ENCODE measurements around the gene ADA.

Gene ADA

DNA sequence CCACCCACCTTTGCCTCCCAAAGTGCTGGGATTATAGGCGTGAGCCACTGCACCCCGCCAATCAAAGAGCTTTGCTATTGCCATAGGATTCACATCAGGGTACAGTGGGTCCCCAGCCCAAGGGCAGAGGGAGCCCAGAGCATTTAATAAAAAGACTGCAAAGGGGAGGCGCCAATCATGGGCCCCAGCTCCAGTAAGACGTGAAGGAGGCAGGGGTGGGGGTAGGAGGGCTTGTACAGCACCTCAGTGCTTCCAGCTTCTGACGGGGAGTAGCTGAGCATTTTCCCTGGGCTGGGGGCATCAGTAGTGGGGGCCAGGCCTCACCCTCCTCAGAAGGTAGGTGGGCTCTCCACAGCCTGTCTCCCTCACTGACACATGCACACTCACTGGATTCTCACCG is 1.5 kb downstream of the ADA start:
- no peak for DNase-seq
- intact Hi-C loops (cut with DNase I) = loop anchor here (5.0 kb wide), 1 partner anchor 173 kb away; the partner anchor contains the start of gene TTPAL

- DNase-seq = no peak
- intact Hi-C loops (cut with DNase I) = no loop called here
These were observed 2.4 kb downstream of the ADA start for GRCh38 chr20:44649126-44649525.

GRCh38 chr20:44648579-44648978 is 2.9 kb downstream of the ADA start:
- DNase-seq = no peak
- intact Hi-C loops (cut with DNase I) = no loop called here

DNA sequence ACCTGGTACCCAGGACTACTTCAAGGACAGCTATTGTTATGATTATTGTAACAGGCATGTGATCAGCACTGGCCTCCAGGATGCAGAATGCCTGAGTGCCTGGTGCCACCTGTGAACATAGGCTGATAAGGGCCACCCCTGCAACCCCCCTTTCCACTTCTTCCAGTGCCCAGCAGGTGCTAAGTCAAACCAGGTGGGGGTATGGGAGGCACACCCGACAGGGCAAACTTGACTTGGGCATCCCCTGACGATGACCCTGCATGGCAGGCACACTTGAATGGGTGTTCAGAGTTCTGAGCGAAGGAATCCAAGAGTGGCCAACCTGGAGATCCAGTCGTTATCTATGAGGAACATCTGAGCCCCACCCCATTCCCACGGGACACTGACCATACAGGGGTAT is 3.4 kb downstream of the ADA start:
- DNase-seq = no peak
- intact Hi-C loops (cut with DNase I) = no loop called here

- intact Hi-C loops (cut with DNase I) = no loop called here
- DNase-seq = no peak
These were observed 4.7 kb downstream of the ADA start for GRCh38 chr20:44646641-44647274.

- DNase-seq = no peak
- intact Hi-C loops (cut with DNase I) = no loop called here
These were observed 5.4 kb downstream of the ADA start for GRCh38 chr20:44646023-44646640.

GRCh38 chr20:44644667-44645131 is 6.8 kb downstream of the ADA start:
- intact Hi-C loops (cut with DNase I) = no loop called here
- no peak for DNase-seq

DNA sequence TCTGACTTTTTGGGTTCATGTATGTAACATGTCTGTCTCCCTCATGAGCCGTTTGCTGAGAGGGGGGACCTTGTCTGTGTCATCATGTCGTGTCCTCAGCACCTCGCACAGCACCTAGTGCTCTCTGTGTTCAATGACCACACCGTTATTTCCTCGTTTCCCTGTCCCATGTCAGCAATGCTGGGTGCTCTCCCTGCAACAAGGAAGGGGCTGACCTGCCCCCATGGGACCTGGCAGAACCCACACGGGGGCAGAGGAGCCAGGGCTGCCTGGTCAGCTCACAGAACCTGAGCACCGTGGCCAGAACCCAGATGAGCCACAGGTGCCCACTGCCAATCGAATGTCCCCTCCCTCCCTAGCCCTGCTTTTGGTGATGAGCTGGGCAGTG is 7.3 kb downstream of the ADA start:
- DNase-seq = no peak
- intact Hi-C loops (cut with DNase I) = no loop called here

- DNase-seq = peak in 10 of 42 donors; percentile 13 to 63 (median 32)
- intact Hi-C loops (cut with DNase I) = no loop called here
These were observed 7.8 kb downstream of the ADA start for GRCh38 chr20:44643596-44644229.

GRCh38 chr20:44643154-44643519 is 8.4 kb downstream of the ADA start:
- DNase-seq = no peak
- intact Hi-C loops (cut with DNase I) = no loop called here

DNA sequence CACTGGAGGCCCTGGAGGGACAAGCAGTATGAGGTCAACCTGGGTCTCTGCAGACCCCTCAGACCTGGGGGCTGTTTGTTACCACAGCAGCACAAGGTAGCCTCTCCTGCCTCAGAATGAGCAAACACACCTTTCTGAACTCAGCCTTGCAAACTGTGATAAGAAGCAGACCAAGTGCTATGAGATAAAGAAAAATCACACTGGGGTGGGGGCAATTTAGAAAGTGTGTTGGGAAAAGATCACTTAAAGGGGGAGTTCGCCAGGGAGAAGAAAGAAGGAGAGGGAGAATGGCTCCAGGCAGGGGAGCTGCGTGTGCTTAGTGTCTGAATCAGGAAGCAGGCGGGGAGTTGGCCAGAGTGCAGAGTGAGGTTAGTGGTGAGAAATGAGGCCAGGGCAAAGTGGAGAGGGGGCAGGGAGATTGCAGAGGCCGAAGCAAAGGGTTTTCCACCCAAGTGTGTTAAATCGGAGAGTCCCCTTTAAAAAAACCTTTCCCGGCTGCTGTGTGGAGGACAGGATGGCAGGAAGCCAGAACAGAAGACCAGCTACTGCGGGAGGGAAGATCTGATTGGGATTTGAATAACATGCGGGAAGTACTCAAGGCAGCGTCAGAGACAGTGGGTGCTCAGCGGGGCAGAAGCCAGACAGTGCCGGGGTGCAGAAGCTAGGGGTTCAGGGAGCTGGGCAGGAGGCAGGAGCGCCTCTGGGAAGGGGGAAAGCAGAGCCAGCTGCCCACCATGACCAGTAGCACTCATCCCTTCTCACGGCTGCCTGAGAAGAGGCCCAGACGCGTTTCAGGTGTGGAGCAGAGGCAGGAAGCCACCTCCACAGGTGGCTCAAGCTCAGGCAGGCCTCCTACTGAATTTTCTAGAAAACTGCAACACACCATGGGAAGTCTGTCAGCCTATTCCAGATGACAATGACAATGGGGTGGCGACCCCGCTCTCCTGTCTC is 9.0 kb downstream of the ADA start:
- intact Hi-C loops (cut with DNase I) = no loop called here
- peak in 41 of 42 donors; percentile 13 to 83 (median 52) for DNase-seq

GRCh38 chr20:44641325-44641724 is 10.2 kb downstream of the ADA start:
- intact Hi-C loops (cut with DNase I) = no loop called here

DNA sequence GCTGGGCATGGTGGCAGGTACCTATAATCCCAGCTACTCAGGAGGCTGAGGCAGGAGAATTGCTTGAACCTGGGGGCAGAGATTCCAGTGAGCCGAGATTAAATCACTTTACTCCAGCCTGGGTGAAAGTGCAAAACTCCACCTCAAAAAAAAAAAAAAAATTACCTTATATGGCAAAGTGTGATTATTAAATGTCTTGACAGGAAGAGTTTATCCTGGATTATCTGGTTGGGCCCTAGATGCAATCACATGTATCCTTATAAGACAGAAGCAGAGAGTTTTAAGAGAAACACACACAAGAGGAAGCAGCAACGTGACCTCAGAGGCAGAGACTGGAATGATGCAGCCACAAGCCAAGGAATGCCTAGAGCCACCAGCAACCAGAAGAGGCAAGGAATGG is 11.0 kb downstream of the ADA start:
- no peak for DNase-seq
- intact Hi-C loops (cut with DNase I) = no loop called here

More at GRCh38 chr20:44641325-44641724, 10.2 kb downstream of the ADA start:
- no peak for DNase-seq

DNA sequence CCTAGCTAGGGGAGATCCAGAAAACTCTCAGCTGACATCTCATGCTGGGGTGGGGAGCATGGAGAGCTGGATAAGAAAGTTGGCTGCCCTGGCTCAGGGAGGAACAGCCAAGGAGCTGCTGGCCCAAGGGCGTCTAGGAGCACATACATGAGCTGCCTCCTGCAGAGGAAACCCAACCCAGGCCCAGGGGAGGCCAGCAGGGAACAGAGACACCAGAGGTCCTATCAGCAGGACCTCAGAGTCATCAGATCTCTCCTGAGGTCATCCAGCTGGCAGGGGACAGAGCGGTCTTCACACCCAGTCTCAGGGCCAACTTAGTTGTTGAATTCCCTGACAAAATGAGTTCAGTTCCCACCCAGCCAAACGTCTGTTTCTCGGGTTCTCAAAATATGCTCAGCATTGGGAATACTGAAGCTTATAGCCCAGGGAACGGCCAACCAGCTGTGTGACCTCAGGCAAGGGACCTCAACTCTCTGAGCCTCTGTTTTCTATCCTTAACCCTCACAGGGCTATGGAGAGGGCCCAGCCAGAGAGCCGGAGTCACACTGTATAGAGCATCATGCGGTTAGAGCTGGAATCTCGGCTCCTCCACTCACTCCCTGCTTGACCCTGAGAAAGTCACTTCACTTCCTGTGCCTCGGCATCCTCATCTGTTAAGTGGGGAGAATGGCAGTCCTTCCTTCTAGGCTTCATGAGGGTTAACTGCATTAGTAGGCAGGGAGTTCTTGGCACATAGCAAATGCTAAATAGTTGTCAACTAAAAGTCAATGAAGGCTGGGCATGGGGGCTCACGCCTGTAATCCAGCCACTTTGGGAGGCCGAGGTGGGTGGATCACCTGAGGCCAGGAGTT is 13.8 kb downstream of the ADA start:
- no peak for DNase-seq
- intact Hi-C loops (cut with DNase I) = no loop called here

DNA sequence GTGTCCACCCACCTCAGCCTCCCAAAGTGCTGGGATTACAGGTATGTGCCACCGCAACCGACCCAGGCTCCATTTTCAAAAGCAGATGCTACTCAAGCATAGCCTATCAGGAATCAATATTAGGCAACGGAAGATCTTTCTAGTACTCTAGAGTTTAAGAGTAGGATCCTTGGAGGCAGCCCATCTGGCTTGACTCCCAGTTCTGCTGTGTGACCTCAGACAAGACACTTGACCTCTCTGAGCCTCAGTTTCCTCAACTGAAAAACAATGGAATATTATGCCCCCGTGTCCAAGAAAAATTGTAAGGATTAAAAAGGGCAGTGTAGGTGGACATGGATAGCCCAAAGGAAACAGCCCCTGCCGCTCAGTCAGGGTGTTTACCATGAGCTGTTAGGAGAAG is 14.5 kb downstream of the ADA start:
- intact Hi-C loops (cut with DNase I) = no loop called here
- no peak for DNase-seq

DNA sequence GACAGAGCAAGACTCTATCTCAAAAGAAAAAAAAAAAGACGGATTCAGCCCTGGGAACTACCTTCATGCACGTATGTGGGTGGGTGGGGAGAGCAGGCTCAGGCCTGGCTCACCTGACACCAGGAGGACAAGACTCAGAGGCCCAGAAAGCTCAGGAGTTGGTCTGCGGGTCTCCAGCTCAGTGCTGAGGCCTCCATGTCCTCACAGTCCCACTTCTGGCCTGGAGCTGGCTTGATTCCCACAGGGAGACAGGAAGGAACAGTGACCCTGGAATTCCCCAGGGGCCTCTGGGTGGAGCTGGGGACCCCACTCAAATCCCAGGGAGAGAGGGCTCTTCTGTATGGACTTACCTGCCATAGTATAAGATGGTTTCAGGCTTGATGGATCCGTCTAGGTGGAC is 15.6 kb downstream of the ADA start:
- intact Hi-C loops (cut with DNase I) = no loop called here
- no peak for DNase-seq

GRCh38 chr20:44633872-44634600 is 17.5 kb downstream of the ADA start:
- no peak for DNase-seq
- intact Hi-C loops (cut with DNase I) = no loop called here

GRCh38 chr20:44633187-44633810 is 18.2 kb downstream of the ADA start:
- intact Hi-C loops (cut with DNase I) = no loop called here
- peak in 2 of 42 donors; percentile 24 to 44 for DNase-seq

Measured in head of caudate nucleus (tissue), 42 donors.